Measurements from ENCODE around the gene ADGRF5. TPM values are rescaled to one million over a fixed set of nuclear protein-coding genes. Genes with fewer than 3 reads are reported as not detected.

ADGRF5 gene
- total RNA-seq, 4 donors from 2014 or later, result 17.0 to 37.8 (median 29.1) TPM

DNA sequence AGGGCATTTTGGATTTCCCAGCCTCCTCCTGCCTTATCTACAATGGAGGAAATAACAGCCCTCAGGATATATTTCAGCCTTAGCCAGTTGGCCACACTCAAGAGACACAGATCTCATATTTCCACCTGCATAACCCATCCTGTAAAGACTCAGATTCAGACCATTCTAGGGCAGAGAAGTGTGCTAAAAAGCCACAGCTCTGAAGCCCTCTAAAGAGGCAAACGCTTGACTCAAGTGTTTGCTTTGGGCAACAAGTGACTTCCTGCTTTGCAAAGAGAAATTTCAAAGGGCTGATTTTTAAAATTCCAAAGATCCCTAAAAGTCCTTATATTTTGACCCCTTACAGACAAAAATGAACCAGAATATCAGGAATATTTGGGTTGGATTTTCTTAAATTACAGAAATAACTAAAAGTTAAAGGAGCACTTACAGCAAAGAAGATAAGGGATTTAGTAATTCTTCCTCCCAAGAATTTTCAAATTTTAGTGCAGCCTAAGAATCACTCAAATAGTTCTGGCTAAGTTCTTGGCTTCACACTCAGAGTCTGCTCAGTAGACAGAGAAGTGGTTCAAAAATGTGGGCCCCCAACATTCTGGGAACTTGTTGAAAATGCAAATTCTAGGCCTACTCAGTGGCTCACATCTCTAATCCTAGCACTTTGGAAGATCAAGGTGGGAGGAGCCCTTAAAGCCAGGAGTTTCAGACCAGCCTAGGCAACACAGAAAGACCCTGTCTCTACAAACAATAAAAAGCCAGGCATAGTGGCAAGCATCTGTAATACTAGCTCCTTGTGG lies 18.9 kb upstream of the ADGRF5 start:
- H3K4me3 ChIP-seq, result no peak overlapping the region
- TF ChIP-seq POLR2A (IDR thresholded peaks at IDR 0.05; ENCODE audit: low read depth), result no peak
- no peak for TF ChIP-seq EP300 (IDR thresholded peaks at IDR 0.05)
- TF ChIP-seq, protein P1, sequence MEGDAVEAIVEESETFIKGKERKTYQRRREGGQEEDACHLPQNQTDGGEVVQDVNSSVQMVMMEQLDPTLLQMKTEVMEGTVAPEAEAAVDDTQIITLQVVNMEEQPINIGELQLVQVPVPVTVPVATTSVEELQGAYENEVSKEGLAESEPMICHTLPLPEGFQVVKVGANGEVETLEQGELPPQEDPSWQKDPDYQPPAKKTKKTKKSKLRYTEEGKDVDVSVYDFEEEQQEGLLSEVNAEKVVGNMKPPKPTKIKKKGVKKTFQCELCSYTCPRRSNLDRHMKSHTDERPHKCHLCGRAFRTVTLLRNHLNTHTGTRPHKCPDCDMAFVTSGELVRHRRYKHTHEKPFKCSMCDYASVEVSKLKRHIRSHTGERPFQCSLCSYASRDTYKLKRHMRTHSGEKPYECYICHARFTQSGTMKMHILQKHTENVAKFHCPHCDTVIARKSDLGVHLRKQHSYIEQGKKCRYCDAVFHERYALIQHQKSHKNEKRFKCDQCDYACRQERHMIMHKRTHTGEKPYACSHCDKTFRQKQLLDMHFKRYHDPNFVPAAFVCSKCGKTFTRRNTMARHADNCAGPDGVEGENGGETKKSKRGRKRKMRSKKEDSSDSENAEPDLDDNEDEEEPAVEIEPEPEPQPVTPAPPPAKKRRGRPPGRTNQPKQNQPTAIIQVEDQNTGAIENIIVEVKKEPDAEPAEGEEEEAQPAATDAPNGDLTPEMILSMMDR (IDR thresholded peaks at IDR 0.05), result no peak
- no peak for TF ChIP-seq POLR2AphosphoS5 (IDR thresholded peaks at IDR 0.05)
- 80% methylated on average over 1 of the region's 1 CpG for WGBS
- H3K27ac ChIP-seq (replicated peaks in 1 of 4), result no peak overlapping the region
- no peaks in the 10 kb centered on the region for H3K9me3 ChIP-seq
- no peaks in the 10 kb centered on the region for H3K4me1 ChIP-seq
- no peaks in the 10 kb centered on the region for H3K27me3 ChIP-seq
- no peak for DNase-seq (ENCODE audit: extremely low spot score)
- H3K36me3 ChIP-seq, result no peaks in the 10 kb centered on the region
- intact Hi-C loops (cut with DNase I), result no loop called here

DNA sequence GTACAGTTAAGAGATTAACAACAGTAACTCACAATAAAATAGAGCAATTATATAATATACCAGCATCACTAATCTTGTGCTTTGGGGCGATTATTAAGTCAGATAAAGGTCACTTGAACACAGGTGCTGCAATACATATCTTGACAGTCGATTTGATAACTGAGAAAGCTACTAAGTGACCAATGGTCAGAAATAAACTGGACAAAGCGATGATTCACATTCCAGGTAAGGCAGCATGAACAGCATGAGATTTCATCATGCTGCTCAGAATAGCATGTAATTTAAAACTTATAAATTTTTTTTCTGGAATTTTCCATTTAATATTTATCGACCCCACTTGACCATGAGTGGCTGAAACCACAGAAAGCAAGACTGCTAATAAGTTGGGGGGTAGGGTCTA lies 15.9 kb upstream of the ADGRF5 start:
- no peak for TF ChIP-seq POLR2A (IDR thresholded peaks at IDR 0.05; ENCODE audit: low read depth)
- no peak for TF ChIP-seq POLR2AphosphoS5 (IDR thresholded peaks at IDR 0.05)
- TF ChIP-seq EP300 (IDR thresholded peaks at IDR 0.05), result no peak
- TF ChIP-seq, protein P1 (IDR thresholded peaks at IDR 0.05), result no peak
- Histone ChIP-seq H3K4me1 (peaks cover 0 to 8% (median 3%) of the 10 kb centered on the region in 4 donors), H3K27me3 (no peaks in the 10 kb centered on the region), H3K27ac (replicated peaks in 1 of 4) (no peak overlapping the region), H3K36me3 (no peaks in the 10 kb centered on the region), H3K4me3 (no peak overlapping the region), H3K9me3 (no peaks in the 10 kb centered on the region)
- WGBS, result 88% methylated on average over 4 of the region's 4 CpGs
- intact Hi-C loops (cut with DNase I), result no loop called here
- no peak for DNase-seq (ENCODE audit: extremely low spot score)

DNA sequence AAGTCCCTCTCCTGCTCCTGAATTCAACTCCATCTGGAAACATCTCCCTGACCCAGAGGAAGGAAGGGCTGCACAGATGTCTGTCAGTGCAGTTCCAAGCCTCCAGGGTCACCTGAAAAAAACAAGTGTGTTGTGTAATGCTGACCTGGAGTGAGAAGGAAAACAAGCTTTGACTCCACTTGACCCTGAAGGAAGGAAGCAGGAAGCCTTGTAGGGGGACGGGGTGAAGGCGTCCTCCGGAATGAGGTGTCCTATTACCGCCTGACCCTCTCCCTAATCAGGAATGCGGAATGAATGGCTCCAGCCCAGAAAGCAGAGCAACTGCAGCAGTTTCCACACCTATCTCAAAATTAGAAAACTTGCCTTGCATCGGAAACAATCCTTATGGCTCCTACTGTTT lies 13.9 kb upstream of the ADGRF5 start:
- no peak for DNase-seq (ENCODE audit: extremely low spot score)
- no peaks in the 10 kb centered on the region for H3K9me3 ChIP-seq
- H3K27ac ChIP-seq (replicated peaks in 1 of 4), result peak overlapping the region in 1 of 4 donors; percentile 7
- H3K4me1 ChIP-seq, result peaks cover 0 to 8% (median 3%) of the 10 kb centered on the region in 4 donors
- TF ChIP-seq POLR2AphosphoS5 (IDR thresholded peaks at IDR 0.05) (peak in 1 of 2 donors; percentile 23), EP300 (IDR thresholded peaks at IDR 0.05) (no peak), POLR2A (IDR thresholded peaks at IDR 0.05; ENCODE audit: low read depth) (no peak)
- TF ChIP-seq, protein P1 (IDR thresholded peaks at IDR 0.05), result no peak
- intact Hi-C loops (cut with DNase I), result no loop called here
- H3K27me3 ChIP-seq, result no peaks in the 10 kb centered on the region
- H3K4me3 ChIP-seq, result no peak overlapping the region
- H3K36me3 ChIP-seq, result no peaks in the 10 kb centered on the region
- WGBS, result 55% methylated on average over 6 of the region's 6 CpGs

DNA sequence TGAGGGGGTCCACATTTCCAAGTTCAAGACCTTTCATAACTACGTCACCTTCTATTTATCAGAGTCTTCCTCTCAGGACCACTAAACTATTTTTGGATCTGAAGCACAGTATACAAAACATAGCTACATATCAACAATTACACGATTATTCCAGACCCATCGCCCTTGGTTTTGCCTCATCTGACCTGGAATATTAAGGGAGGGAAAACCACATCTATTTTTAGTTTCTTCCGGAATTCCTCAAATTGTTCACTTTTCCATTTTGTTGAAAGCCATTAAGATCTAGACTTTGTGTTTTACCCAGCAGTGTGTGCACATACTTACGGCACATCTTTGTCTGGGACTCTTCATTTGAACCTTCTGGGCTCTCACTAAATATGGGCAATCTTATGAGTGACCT lies 12.0 kb upstream of the ADGRF5 start:
- Histone ChIP-seq H3K4me3 (no peak overlapping the region), H3K36me3 (no peaks in the 10 kb centered on the region), H3K4me1 (peaks cover 0 to 8% (median 3%) of the 10 kb centered on the region in 4 donors), H3K9me3 (no peaks in the 10 kb centered on the region), H3K27ac (replicated peaks in 1 of 4) (peak overlapping the region in 2 of 4 donors; percentile 15 to 23), H3K27me3 (no peaks in the 10 kb centered on the region)
- 69% methylated on average over 5 of the region's 5 CpGs for WGBS
- DNase-seq (ENCODE audit: extremely low spot score), result no peak
- TF ChIP-seq POLR2AphosphoS5 (IDR thresholded peaks at IDR 0.05) (no peak), POLR2A (IDR thresholded peaks at IDR 0.05; ENCODE audit: low read depth) (no peak), EP300 (IDR thresholded peaks at IDR 0.05) (no peak)
- TF ChIP-seq, protein P1 (IDR thresholded peaks at IDR 0.05), result no peak
- intact Hi-C loops (cut with DNase I), result no loop called here
